ENCODE data around the gene GRIN2D.

Gene GRIN2D

GRCh38 chr19:48372904-48373303 is 20.6 kb upstream of the GRIN2D start:
- no peak overlapping the region for H3K9ac ChIP-seq (ENCODE audit: low read length)
- H3K36me3 ChIP-seq (ENCODE audit: control insufficient read depth, insufficient read depth, low read length, severe bottlenecking), result no peaks in the 10 kb centered on the region
- no peak overlapping the region for H3K4me3 ChIP-seq (ENCODE audit: low read length)
- no peak for DNase-seq (ENCODE audit: low read depth)
- no peaks in the 10 kb centered on the region for H3K27me3 ChIP-seq (replicated peaks; ENCODE audit: control insufficient read depth, insufficient read depth, low read length)
- no peaks in the 10 kb centered on the region for H3K4me1 ChIP-seq (ENCODE audit: control insufficient read depth, insufficient read depth, low read length)
- H3K9me3 ChIP-seq (ENCODE audit: control insufficient read depth, low read length), result no peaks in the 10 kb centered on the region

- no peak for DNase-seq (ENCODE audit: low read depth)
- no peak overlapping the region for H3K9ac ChIP-seq (ENCODE audit: low read length)
- H3K4me1 ChIP-seq (ENCODE audit: control insufficient read depth, insufficient read depth, low read length), result no peaks in the 10 kb centered on the region
- H3K27me3 ChIP-seq (replicated peaks; ENCODE audit: control insufficient read depth, insufficient read depth, low read length), result no peaks in the 10 kb centered on the region
- no peak overlapping the region for H3K4me3 ChIP-seq (ENCODE audit: low read length)
- no peaks in the 10 kb centered on the region for H3K9me3 ChIP-seq (ENCODE audit: control insufficient read depth, low read length)
- no peaks in the 10 kb centered on the region for H3K36me3 ChIP-seq (ENCODE audit: control insufficient read depth, insufficient read depth, low read length, severe bottlenecking)
Observed at GRCh38 chr19:48373567-48373966, 19.9 kb upstream of the GRIN2D start.

GRCh38 chr19:48378194-48378570 is 15.3 kb upstream of the GRIN2D start:
- H3K4me3 ChIP-seq (ENCODE audit: low read length), result no peak overlapping the region
- H3K27me3 ChIP-seq (replicated peaks; ENCODE audit: control insufficient read depth, insufficient read depth, low read length), result no peaks in the 10 kb centered on the region
- H3K9me3 ChIP-seq (ENCODE audit: control insufficient read depth, low read length), result no peaks in the 10 kb centered on the region
- H3K9ac ChIP-seq (ENCODE audit: low read length), result no peak overlapping the region
- DNase-seq (ENCODE audit: low read depth), result no peak
- peaks cover 2% of the 10 kb centered on the region for H3K4me1 ChIP-seq (ENCODE audit: control insufficient read depth, insufficient read depth, low read length)
- peaks cover 17% of the 10 kb centered on the region for H3K36me3 ChIP-seq (ENCODE audit: control insufficient read depth, insufficient read depth, low read length, severe bottlenecking)

GRCh38 chr19:48379058-48379457 is 14.4 kb upstream of the GRIN2D start:
- Histone ChIP-seq H3K9me3 (ENCODE audit: control insufficient read depth, low read length) (no peaks in the 10 kb centered on the region), H3K9ac (ENCODE audit: low read length) (no peak overlapping the region), H3K4me1 (ENCODE audit: control insufficient read depth, insufficient read depth, low read length) (peaks cover 2% of the 10 kb centered on the region), H3K4me3 (ENCODE audit: low read length) (no peak overlapping the region), H3K36me3 (ENCODE audit: control insufficient read depth, insufficient read depth, low read length, severe bottlenecking) (peaks cover 25% of the 10 kb centered on the region), H3K27me3 (replicated peaks; ENCODE audit: control insufficient read depth, insufficient read depth, low read length) (no peaks in the 10 kb centered on the region)
- no peak for DNase-seq (ENCODE audit: low read depth)

GRCh38 chr19:48381178-48381950 is 12.1 kb upstream of the GRIN2D start:
- no peaks in the 10 kb centered on the region for H3K27me3 ChIP-seq (replicated peaks; ENCODE audit: control insufficient read depth, insufficient read depth, low read length)
- no peaks in the 10 kb centered on the region for H3K9me3 ChIP-seq (ENCODE audit: control insufficient read depth, low read length)
- no peak overlapping the region for H3K4me3 ChIP-seq (ENCODE audit: low read length)
- DNase-seq (ENCODE audit: low read depth), result no peak
- no peak overlapping the region for H3K9ac ChIP-seq (ENCODE audit: low read length)
- H3K4me1 ChIP-seq (ENCODE audit: control insufficient read depth, insufficient read depth, low read length), result peaks cover 2% of the 10 kb centered on the region
- peaks cover 48% of the 10 kb centered on the region for H3K36me3 ChIP-seq (ENCODE audit: control insufficient read depth, insufficient read depth, low read length, severe bottlenecking)

- H3K36me3 ChIP-seq (ENCODE audit: control insufficient read depth, insufficient read depth, low read length, severe bottlenecking), result peaks cover 57% of the 10 kb centered on the region
- H3K9ac ChIP-seq (ENCODE audit: low read length), result no peak overlapping the region
- H3K9me3 ChIP-seq (ENCODE audit: control insufficient read depth, low read length), result no peaks in the 10 kb centered on the region
- H3K4me3 ChIP-seq (ENCODE audit: low read length), result no peak overlapping the region
- H3K27me3 ChIP-seq (replicated peaks; ENCODE audit: control insufficient read depth, insufficient read depth, low read length), result no peaks in the 10 kb centered on the region
- peaks cover 2% of the 10 kb centered on the region for H3K4me1 ChIP-seq (ENCODE audit: control insufficient read depth, insufficient read depth, low read length)
- no peak for DNase-seq (ENCODE audit: low read depth)
Observed at GRCh38 chr19:48382286-48382685, 11.2 kb upstream of the GRIN2D start.

GRCh38 chr19:48385461-48386087 is 7.9 kb upstream of the GRIN2D start:
- Histone ChIP-seq H3K27me3 (replicated peaks; ENCODE audit: control insufficient read depth, insufficient read depth, low read length) (no peaks in the 10 kb centered on the region), H3K36me3 (ENCODE audit: control insufficient read depth, insufficient read depth, low read length, severe bottlenecking) (peaks cover 76% of the 10 kb centered on the region), H3K9ac (ENCODE audit: low read length) (no peak overlapping the region), H3K4me3 (ENCODE audit: low read length) (no peak overlapping the region), H3K4me1 (ENCODE audit: control insufficient read depth, insufficient read depth, low read length) (peaks cover 2% of the 10 kb centered on the region), H3K9me3 (ENCODE audit: control insufficient read depth, low read length) (no peaks in the 10 kb centered on the region)
- no peak for DNase-seq (ENCODE audit: low read depth)

- Histone ChIP-seq H3K9ac (ENCODE audit: low read length) (no peak overlapping the region), H3K9me3 (ENCODE audit: control insufficient read depth, low read length) (no peaks in the 10 kb centered on the region), H3K27me3 (replicated peaks; ENCODE audit: control insufficient read depth, insufficient read depth, low read length) (no peaks in the 10 kb centered on the region), H3K4me1 (ENCODE audit: control insufficient read depth, insufficient read depth, low read length) (peaks cover 2% of the 10 kb centered on the region), H3K4me3 (ENCODE audit: low read length) (no peak overlapping the region), H3K36me3 (ENCODE audit: control insufficient read depth, insufficient read depth, low read length, severe bottlenecking) (peaks cover 66% of the 10 kb centered on the region)
- DNase-seq (ENCODE audit: low read depth), result no peak
Observed at GRCh38 chr19:48386981-48387380, 6.5 kb upstream of the GRIN2D start.

- Histone ChIP-seq H3K9ac (ENCODE audit: low read length) (peak overlapping the region; percentile 99), H3K4me3 (ENCODE audit: low read length) (peak overlapping the region; percentile 98), H3K36me3 (ENCODE audit: control insufficient read depth, insufficient read depth, low read length, severe bottlenecking) (peaks cover 37% of the 10 kb centered on the region), H3K9me3 (ENCODE audit: control insufficient read depth, low read length) (no peaks in the 10 kb centered on the region), H3K27me3 (replicated peaks; ENCODE audit: control insufficient read depth, insufficient read depth, low read length) (peaks cover 4% of the 10 kb centered on the region), H3K4me1 (ENCODE audit: control insufficient read depth, insufficient read depth, low read length) (peaks cover 6% of the 10 kb centered on the region)
- DNase-seq (ENCODE audit: low read depth), result peak; percentile 91
Observed at GRCh38 chr19:48390188-48391099, 3.0 kb upstream of the GRIN2D start.

GRCh38 chr19:48391100-48392005 is 2.1 kb upstream of the GRIN2D start, which contains the start of gene KDELR1:
Gene KDELR1 (minus strand): TSS chr19:48391551. CDS start chr19:48391358, 193 bp downstream.
- peaks cover 28% of the 10 kb centered on the region for H3K36me3 ChIP-seq (ENCODE audit: control insufficient read depth, insufficient read depth, low read length, severe bottlenecking)
- H3K4me3 ChIP-seq (ENCODE audit: low read length), result peak within 1 kb of the TSS; percentile 98
- no peaks in the 10 kb centered on the region for H3K9me3 ChIP-seq (ENCODE audit: control insufficient read depth, low read length)
- peak; percentile 91 for DNase-seq (ENCODE audit: low read depth)
- peak within 1 kb of the TSS; percentile 99 for H3K9ac ChIP-seq (ENCODE audit: low read length)
- peaks cover 4% of the 10 kb centered on the region for H3K27me3 ChIP-seq (replicated peaks; ENCODE audit: control insufficient read depth, insufficient read depth, low read length)
- H3K4me1 ChIP-seq (ENCODE audit: control insufficient read depth, insufficient read depth, low read length), result peaks cover 6% of the 10 kb centered on the region

All from adipocyte (in vitro differentiated cells).